IPS-15b (cell line): Measurements from ENCODE around the gene KRTAP10-12.
A peak's percentile ranks its signal among the peaks of the same experiment; 100 is the strongest.

Experiments used
- H3K27me3 ChIP-seq: one replicate; pipeline ENCODE4 v1.6.1; 2013; ENCODE audit warnings: low read length; ENCODE audit not compliant: control insufficient read depth, insufficient read depth
- H3K36me3 ChIP-seq: one replicate; pipeline ENCODE4 v1.6.1; 2013; ENCODE audit warnings: low read length; ENCODE audit not compliant: control insufficient read depth, insufficient read depth
- H3K4me1 ChIP-seq: one replicate; pipeline ENCODE4 v1.6.1; 2013; ENCODE audit warnings: mild to moderate bottlenecking, low read length; ENCODE audit not compliant: control insufficient read depth, insufficient read depth
- H3K4me3 ChIP-seq: one replicate; pipeline ENCODE4 v1.5.1; 2013; ENCODE audit warnings: low read depth, low read length
- H3K9ac ChIP-seq: one replicate; pipeline ENCODE4 v1.6.1; 2013; ENCODE audit warnings: low read depth, mild to moderate bottlenecking, low read length
- H3K9me3 ChIP-seq: one replicate; pipeline ENCODE4 v1.6.1; 2013; ENCODE audit warnings: mild to moderate bottlenecking, low read length; ENCODE audit not compliant: control insufficient read depth, insufficient read depth

The KRTAP10-12 gene

GRCh38 chr21:44710756-44711326 is 13.9 kb downstream of the KRTAP10-12 start:
- H3K9me3 ChIP-seq, result no peaks in the 10 kb centered on the region
- peaks cover 46% of the 10 kb centered on the region for H3K27me3 ChIP-seq
- no peaks in the 10 kb centered on the region for H3K36me3 ChIP-seq
- peaks cover 24% of the 10 kb centered on the region for H3K4me1 ChIP-seq
- H3K9ac ChIP-seq, result no peak overlapping the region
- H3K4me3 ChIP-seq, result peak overlapping the region; percentile 56

DNA sequence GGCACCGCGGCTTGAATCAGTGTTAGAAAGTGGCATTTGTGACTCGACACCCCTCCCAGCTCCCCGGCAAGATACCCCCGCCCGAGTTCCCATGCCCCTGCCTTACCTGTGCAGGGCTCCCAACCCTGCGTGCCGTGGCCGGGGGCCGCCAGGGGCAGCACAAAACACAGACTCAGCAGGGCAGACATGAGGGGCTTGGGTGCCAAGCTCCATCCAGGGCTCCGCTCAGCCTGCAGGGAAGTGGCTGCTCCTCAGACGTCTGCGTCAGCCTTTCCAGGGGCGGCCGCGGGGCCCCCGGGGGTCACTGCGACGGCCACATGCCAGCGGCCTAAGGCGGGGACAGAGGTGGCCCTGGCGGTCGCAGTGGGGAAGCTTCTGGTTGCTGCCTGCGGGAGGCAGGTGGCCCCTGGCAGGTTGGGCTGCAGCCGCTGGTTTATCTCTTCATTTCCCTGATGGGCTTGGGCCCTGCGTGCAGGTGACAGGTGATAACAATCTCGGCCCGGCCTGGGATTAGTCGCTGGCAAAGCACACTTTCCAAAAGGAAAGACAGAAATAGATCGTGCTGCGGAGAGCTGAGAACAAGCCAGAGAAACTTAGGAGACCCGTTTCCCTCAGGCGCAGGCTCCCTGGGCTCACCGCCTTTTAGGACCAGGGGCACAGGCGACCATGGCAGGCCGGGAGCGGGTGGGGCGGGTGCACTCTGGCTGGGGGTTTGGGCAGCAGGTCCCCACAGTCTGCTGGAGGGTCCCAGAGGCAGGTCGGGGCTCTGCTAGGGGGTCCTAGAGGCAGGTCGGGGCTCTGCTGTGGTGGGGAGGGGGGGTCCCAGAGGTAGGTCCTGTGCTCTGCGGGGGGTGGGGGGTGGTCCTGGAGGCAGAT is 14.6 kb downstream of the KRTAP10-12 start, which contains the start of gene TSPEAR:
TSPEAR (minus strand) TSS at position 246 of the 876 bp plus-strand sequence; CDS start at position 188, 58 bp downstream.
- Histone ChIP-seq H3K9ac (no peak within 1 kb of the TSS), H3K27me3 (peaks cover 46% of the 10 kb centered on the region), H3K4me1 (peaks cover 24% of the 10 kb centered on the region), H3K36me3 (no peaks in the 10 kb centered on the region), H3K9me3 (no peaks in the 10 kb centered on the region), H3K4me3 (peak within 1 kb of the TSS; percentile 56)

GRCh38 chr21:44712203-44713028 is 15.4 kb downstream of the KRTAP10-12 start:
- peak overlapping the region; percentile 5 for H3K9ac ChIP-seq
- H3K4me1 ChIP-seq, result peaks cover 24% of the 10 kb centered on the region
- no peaks in the 10 kb centered on the region for H3K36me3 ChIP-seq
- peak overlapping the region; percentile 48 for H3K4me3 ChIP-seq
- H3K27me3 ChIP-seq, result peaks cover 46% of the 10 kb centered on the region
- H3K9me3 ChIP-seq, result no peaks in the 10 kb centered on the region

GRCh38 chr21:44713130-44713529 is 16.2 kb downstream of the KRTAP10-12 start:
- H3K9me3 ChIP-seq, result no peaks in the 10 kb centered on the region
- peaks cover 25% of the 10 kb centered on the region for H3K4me1 ChIP-seq
- no peak overlapping the region for H3K4me3 ChIP-seq
- H3K36me3 ChIP-seq, result no peaks in the 10 kb centered on the region
- peaks cover 46% of the 10 kb centered on the region for H3K27me3 ChIP-seq
- no peak overlapping the region for H3K9ac ChIP-seq

- Histone ChIP-seq H3K4me3 (no peak overlapping the region), H3K36me3 (no peaks in the 10 kb centered on the region), H3K9me3 (no peaks in the 10 kb centered on the region), H3K9ac (no peak overlapping the region), H3K27me3 (peaks cover 41% of the 10 kb centered on the region), H3K4me1 (peaks cover 23% of the 10 kb centered on the region)
Measured at GRCh38 chr21:44713846-44714245, 16.9 kb downstream of the KRTAP10-12 start.

DNA sequence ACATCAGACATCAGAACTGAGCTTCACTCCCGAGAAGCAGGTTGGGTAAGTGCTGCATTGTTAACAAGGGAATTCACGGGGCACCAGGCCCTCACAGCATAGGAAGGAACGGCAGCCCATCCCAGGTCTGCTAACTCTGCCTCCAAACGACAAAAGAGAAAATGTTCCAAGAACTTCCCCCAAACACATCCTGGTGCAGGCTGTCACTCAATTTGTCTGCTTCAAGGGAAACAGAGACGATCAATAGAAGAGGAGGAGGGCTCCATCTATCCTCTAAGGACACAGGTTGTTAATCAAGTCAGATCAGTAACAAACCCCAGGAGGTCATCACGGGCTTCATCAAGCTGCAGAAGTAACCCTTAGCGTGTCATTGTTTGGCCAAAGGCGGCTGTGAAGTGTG is 17.9 kb downstream of the KRTAP10-12 start:
- H3K36me3 ChIP-seq, result no peaks in the 10 kb centered on the region
- H3K9me3 ChIP-seq, result no peaks in the 10 kb centered on the region
- H3K27me3 ChIP-seq, result peaks cover 31% of the 10 kb centered on the region
- H3K4me3 ChIP-seq, result no peak overlapping the region
- H3K4me1 ChIP-seq, result peaks cover 19% of the 10 kb centered on the region
- H3K9ac ChIP-seq, result no peak overlapping the region

- Histone ChIP-seq H3K9ac (no peak overlapping the region), H3K27me3 (peaks cover 17% of the 10 kb centered on the region), H3K9me3 (no peaks in the 10 kb centered on the region), H3K4me3 (no peak overlapping the region), H3K36me3 (no peaks in the 10 kb centered on the region), H3K4me1 (peaks cover 15% of the 10 kb centered on the region)
Measured at GRCh38 chr21:44716984-44717383, 20.0 kb downstream of the KRTAP10-12 start.

DNA sequence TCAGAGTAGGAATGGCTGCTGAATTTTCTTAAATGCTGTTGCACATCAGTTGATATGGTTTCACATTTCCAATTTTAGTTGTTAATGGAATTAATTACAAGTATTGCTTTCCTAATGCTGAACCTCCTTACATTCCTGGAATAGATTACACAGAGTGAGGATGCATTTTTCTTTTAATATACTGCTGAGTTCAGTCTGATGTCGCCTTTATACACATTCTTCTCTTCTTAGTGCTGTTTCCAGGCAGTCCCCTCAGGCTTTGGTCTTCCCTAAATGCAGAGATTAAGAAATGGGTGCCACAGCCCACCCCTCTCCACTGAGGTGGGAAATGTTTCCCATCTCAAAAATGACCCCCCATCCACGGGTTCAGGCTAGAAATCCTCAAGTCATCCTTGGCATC is 21.1 kb downstream of the KRTAP10-12 start:
- H3K4me1 ChIP-seq, result peaks cover 14% of the 10 kb centered on the region
- H3K4me3 ChIP-seq, result no peak overlapping the region
- no peaks in the 10 kb centered on the region for H3K9me3 ChIP-seq
- no peak overlapping the region for H3K9ac ChIP-seq
- H3K36me3 ChIP-seq, result no peaks in the 10 kb centered on the region
- H3K27me3 ChIP-seq, result peaks cover 11% of the 10 kb centered on the region

DNA sequence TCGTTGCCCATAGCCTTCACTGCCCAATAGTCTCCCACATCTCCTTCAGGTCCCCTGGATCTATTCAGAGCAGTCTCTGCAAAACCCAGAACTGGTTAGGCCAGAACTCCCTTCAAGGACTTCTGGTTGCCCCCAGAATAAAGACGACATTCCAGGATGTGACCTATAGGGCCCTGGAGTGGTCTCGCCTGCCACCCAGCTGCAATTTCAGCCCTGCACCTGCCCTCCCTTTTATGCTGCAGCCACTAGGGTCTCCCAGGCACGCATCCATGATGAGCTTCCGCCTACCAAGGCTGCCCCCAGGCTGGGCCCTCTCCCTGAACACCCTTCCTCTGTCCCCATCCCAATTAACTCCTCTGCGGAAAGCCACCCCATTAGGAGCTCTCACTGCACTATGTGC is 21.6 kb downstream of the KRTAP10-12 start:
- H3K9me3 ChIP-seq, result no peaks in the 10 kb centered on the region
- no peak overlapping the region for H3K4me3 ChIP-seq
- H3K36me3 ChIP-seq, result no peaks in the 10 kb centered on the region
- H3K27me3 ChIP-seq, result peaks cover 6% of the 10 kb centered on the region
- H3K9ac ChIP-seq, result no peak overlapping the region
- peaks cover 14% of the 10 kb centered on the region for H3K4me1 ChIP-seq

- Histone ChIP-seq H3K36me3 (no peaks in the 10 kb centered on the region), H3K27me3 (peaks cover 2% of the 10 kb centered on the region), H3K9ac (no peak overlapping the region), H3K9me3 (no peaks in the 10 kb centered on the region), H3K4me1 (peaks cover 14% of the 10 kb centered on the region), H3K4me3 (no peak overlapping the region)
Measured at GRCh38 chr21:44720170-44720569, 23.2 kb downstream of the KRTAP10-12 start.

DNA sequence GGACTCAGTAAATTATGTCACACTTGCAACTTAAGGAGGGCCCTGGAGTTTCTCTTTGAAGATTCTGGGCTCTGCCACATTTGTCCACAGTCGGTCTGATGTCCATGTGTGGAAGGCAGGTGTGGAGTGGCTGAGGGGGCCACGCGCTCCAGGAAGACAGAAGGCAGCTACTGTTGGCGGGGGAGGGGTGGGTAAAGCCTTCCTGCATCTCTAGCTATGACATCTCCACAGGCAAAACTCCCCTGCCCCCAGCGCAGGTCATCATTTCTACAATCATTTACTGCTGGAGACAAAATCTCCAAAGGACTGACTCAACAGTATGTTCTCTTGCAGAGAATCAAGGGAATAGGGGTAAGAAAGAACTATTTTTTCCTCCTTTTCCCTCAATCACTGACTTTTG is 25.8 kb downstream of the KRTAP10-12 start:
- Histone ChIP-seq H3K4me3 (no peak overlapping the region), H3K9ac (no peak overlapping the region), H3K36me3 (no peaks in the 10 kb centered on the region), H3K27me3 (peaks cover 2% of the 10 kb centered on the region), H3K9me3 (no peaks in the 10 kb centered on the region), H3K4me1 (peaks cover 14% of the 10 kb centered on the region)
